ENCODE results near the gene POU2AF2.
"Not testable (repeated sequence)": the region's sequence is repeated elsewhere in the genome, so short reads cannot be mapped to it uniquely, and the experiment has no call there.

POU2AF2 gene

DNA sequence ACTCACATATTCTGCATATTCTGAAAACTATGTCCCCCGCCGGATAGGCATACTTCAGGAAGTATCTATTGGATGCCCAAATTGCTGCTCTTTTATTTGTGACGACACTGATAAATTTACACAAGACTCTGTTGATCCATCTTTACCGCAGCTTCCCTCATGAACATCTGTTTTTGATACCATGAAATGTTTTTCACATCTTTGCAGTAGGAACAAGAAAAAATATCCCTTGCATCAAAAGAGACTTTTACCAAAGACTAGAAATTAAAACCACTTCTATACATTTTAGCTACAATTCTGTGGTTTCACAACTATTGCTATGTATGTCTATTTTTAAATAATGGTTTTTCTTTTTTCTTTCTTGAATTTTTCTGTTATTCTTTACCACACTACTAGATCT is 15.3 kb downstream of the POU2AF2 start:
- no peak overlapping the region for H3K27ac ChIP-seq
- TF ChIP-seq CTCF (conservative IDR thresholded peaks at IDR 0.05), result no peak

- no peak for TF ChIP-seq CTCF (conservative IDR thresholded peaks at IDR 0.05)
- H3K27ac ChIP-seq, result no peak overlapping the region
These were observed 19.1 kb downstream of the POU2AF2 start for GRCh38 chr11:111264646-111265045.

DNA sequence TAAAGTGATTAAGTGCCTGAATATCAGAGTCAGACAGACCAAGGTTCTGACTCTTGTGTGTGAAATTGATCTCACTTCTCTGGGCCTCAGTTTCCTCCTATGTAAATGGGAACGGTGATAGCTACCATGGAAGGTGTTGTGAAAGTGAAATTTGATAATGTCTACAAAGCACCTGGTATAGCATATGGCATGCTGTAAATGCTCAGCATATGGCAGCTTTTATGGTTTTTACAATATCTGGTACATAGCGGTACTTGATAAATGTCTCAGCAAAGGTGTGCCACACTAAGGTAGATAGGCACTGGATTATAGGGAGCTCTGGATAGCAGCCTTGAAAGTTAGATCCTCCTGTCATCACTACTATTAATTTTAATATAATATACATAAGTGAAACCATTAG is 19.9 kb downstream of the POU2AF2 start:
- TF ChIP-seq CTCF (conservative IDR thresholded peaks at IDR 0.05), result no peak
- H3K27ac ChIP-seq, result no peak overlapping the region

GRCh38 chr11:111268303-111268702 is 22.8 kb downstream of the POU2AF2 start:
- not testable (repeated sequence) for H3K27ac ChIP-seq

GRCh38 chr11:111269146-111269868 is 23.8 kb downstream of the POU2AF2 start:
- no peak overlapping the region for H3K27ac ChIP-seq
- TF ChIP-seq CTCF (conservative IDR thresholded peaks at IDR 0.05), result no peak

DNA sequence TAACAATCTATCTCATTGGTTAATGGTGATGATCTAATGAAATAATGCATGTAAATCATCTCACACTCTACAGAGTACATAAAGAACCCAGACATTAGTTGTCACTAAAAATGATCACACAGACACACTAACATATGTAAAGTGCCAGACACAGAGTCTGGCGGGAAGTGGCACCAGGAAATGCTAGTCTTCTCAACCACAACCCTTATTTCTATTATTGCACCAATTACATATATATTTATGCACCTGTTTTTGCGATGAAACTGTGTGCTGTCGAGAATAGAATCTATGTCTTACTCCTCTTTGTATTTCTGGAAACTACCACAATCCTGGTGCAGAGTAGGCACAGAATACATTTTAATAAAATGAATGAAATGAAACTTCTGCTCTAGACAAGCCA is 26.9 kb downstream of the POU2AF2 start:
- H3K27ac ChIP-seq, result no peak overlapping the region
- TF ChIP-seq CTCF (conservative IDR thresholded peaks at IDR 0.05), result no peak

DNA sequence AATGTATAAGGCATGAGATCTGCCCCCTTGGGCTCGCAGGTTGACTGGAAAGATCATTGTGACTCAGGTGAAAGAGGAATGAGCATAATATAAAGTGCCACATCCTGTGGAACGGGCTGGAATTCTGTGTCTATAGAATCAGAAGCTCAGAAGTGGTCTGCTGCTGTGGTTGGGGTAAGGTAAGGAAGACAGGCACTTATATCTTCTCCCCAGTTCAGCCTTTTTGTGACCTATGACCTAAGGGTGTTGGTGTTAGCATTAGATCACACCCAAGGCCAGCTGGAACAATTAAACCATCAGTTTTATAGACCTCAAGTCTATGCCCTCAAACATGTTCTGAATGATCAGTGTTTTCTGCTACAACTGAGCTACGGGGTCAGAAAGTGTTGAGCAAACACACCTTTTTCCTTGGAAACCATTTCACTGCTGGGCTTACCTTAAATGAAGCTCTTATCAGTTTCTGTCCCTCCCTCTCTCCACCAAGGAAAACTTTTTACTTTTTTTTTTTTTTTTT is 37.1 kb downstream of the POU2AF2 start:
- TF ChIP-seq CTCF (conservative IDR thresholded peaks at IDR 0.05), result no peak
- H3K27ac ChIP-seq, result peak overlapping the region; percentile 82

- H3K27ac ChIP-seq, result peak overlapping the region; percentile 82
- TF ChIP-seq CTCF (conservative IDR thresholded peaks at IDR 0.05), result no peak
These were observed 38.5 kb downstream of the POU2AF2 start for GRCh38 chr11:111283945-111284481.
